IMR-90 (cell line): ENCODE results near the gene PC. TPM values are rescaled to one million over a fixed set of nuclear protein-coding genes. Genes with fewer than 3 reads are reported as not detected.

Experiments
- ATAC-seq: fragments of 200-7000 bp; cut with Tn5 transposase; 2 replicates; pipeline ENCODE4 v1.9.1; 2020; ENCODE audit warnings: low read depth, mild to moderate bottlenecking, moderate library complexity
- BruUV-seq: library from RNA; stranded (reverse); fragments of 400-500 nt; replicated peaks from 2 replicates; lab custom pipeline; 2021; lab: Mats Ljungman, UMichigan
- CTCF ChIA-PET: fragments of 300-600 bp; formaldehyde crosslinking; extraction: SDS; loops from one replicate; lab custom pipeline; 2021; ENCODE audit warnings: antibody characterized with exemption; lab: Yijun Ruan, JAX
- POLR2A ChIA-PET: fragments of 300-600 bp; sonication (Branson Sonifier 250); formaldehyde crosslinking; loops from one replicate; lab custom pipeline; 2022; ENCODE audit warnings: antibody characterized with exemption; ENCODE audit not compliant: unreplicated experiment; lab: Charles Lee
- DNase-seq: peaks from one replicate; pipeline ENCODE4 v3.0.0; 2013
- H2AFZ ChIP-seq: replicated peaks from 2 replicates; pipeline ENCODE3; 2013; ENCODE audit warnings: low read length, mild to moderate bottlenecking; ENCODE audit not compliant: poor library complexity
- H2AK5ac ChIP-seq: 2 replicates; pipeline ENCODE4 v1.6.1; 2013; ENCODE audit warnings: low read depth, low read length, inconsistent platforms
- H2AK9ac ChIP-seq: replicated peaks from 2 replicates; pipeline ENCODE3; 2013; ENCODE audit warnings: mild to moderate bottlenecking, low read depth, low read length, moderate library complexity; ENCODE audit not compliant: poor library complexity
- H2BK120ac ChIP-seq: 2 replicates; pipeline ENCODE4 v1.6.1; 2013; ENCODE audit warnings: low read depth, low read length, inconsistent platforms
- H2BK15ac ChIP-seq: 3 replicates; pipeline ENCODE4 v1.6.1; 2013; ENCODE audit warnings: low read depth, low read length, inconsistent platforms
- H2BK20ac ChIP-seq: 2 replicates; pipeline ENCODE4 v1.6.1; 2013; ENCODE audit warnings: low read depth, mild to moderate bottlenecking, inconsistent platforms, low read length, moderate library complexity
- H2BK5ac ChIP-seq: 2 replicates; pipeline ENCODE4 v1.6.1; 2013; ENCODE audit warnings: mild to moderate bottlenecking, low read depth, low read length, inconsistent platforms; ENCODE audit not compliant: poor library complexity, severe bottlenecking
- H3K14ac ChIP-seq: replicated peaks from 2 replicates; pipeline ENCODE4 v1.6.1; 2013; ENCODE audit warnings: low read depth, low read length, inconsistent platforms
- H3K18ac ChIP-seq: 2 replicates; pipeline ENCODE4 v1.6.1; 2013; ENCODE audit warnings: low read depth, low read length, control low read depth
- H3K23ac ChIP-seq: 2 replicates; pipeline ENCODE4 v1.6.1; 2013; ENCODE audit warnings: low read depth, low read length, inconsistent platforms
- H3K27ac ChIP-seq: 2 replicates; pipeline ENCODE4 v1.5.1; 2013; ENCODE audit warnings: mild to moderate bottlenecking, control low read depth, low read length; ENCODE audit not compliant: insufficient read depth
- H3K27me3 ChIP-seq: 2 replicates; pipeline ENCODE4 v1.6.1; 2013; ENCODE audit warnings: low read length; ENCODE audit not compliant: control insufficient read depth, insufficient read depth
- H3K36me3 ChIP-seq: 2 replicates; pipeline ENCODE4 v1.6.1; 2013; ENCODE audit warnings: low read length, mixed read lengths; ENCODE audit not compliant: control insufficient read depth, insufficient read depth
- H3K4ac ChIP-seq: 2 replicates; pipeline ENCODE4 v1.6.1; 2013; ENCODE audit warnings: low read depth, low read length, inconsistent platforms
- H3K4me1 ChIP-seq: 2 replicates; pipeline ENCODE4 v1.6.1; 2013; ENCODE audit warnings: low read length, mixed read lengths; ENCODE audit not compliant: control insufficient read depth, insufficient read depth
- H3K4me2 ChIP-seq: 2 replicates; pipeline ENCODE4 v1.6.1; 2013; ENCODE audit warnings: low read depth, mild to moderate bottlenecking, control low read depth, low read length, moderate library complexity
- H3K4me3 ChIP-seq: 2 replicates; pipeline ENCODE4 v1.5.1; 2013; ENCODE audit warnings: low read depth, mild to moderate bottlenecking, control low read depth, low read length, moderate library complexity; ENCODE audit not compliant: insufficient read depth
- H3K56ac ChIP-seq: 2 replicates; pipeline ENCODE4 v1.6.1; 2013; ENCODE audit warnings: low read length, inconsistent platforms; ENCODE audit not compliant: insufficient read depth; ENCODE audit errors: extremely low read depth
- H3K79me1 ChIP-seq, 2 experiments: 2 replicates each; pipeline ENCODE4 v1.6.1; 2013; ENCODE audit warnings: low read length in 2 of 2, inconsistent platforms in 1 of 2, low read depth in 1 of 2
- H3K9ac ChIP-seq: 2 replicates; pipeline ENCODE4 v1.6.1; 2013; ENCODE audit warnings: low read depth, low read length, control low read depth
- H3K9me1 ChIP-seq: 2 replicates; pipeline ENCODE4 v1.6.1; 2013; ENCODE audit warnings: low read length, inconsistent platforms; ENCODE audit not compliant: insufficient read depth
- H3K9me3 ChIP-seq: 2 replicates; pipeline ENCODE4 v1.6.1; 2013; ENCODE audit warnings: low read length; ENCODE audit not compliant: control insufficient read depth, insufficient read depth
- H4K20me1 ChIP-seq: 2 replicates; pipeline ENCODE4 v1.6.1; 2013; ENCODE audit warnings: low read length, inconsistent platforms; ENCODE audit not compliant: insufficient read depth
- H4K5ac ChIP-seq: 2 replicates; pipeline ENCODE4 v1.6.1; 2013; ENCODE audit warnings: mild to moderate bottlenecking, low read depth, low read length, control low read depth
- H4K8ac ChIP-seq, 2 experiments: 2 replicates each; pipeline ENCODE4 v1.6.1; 2013; ENCODE audit warnings: low read depth in 2 of 2, low read length in 2 of 2, control low read depth in 1 of 2, inconsistent platforms in 1 of 2
- H4K91ac ChIP-seq: 2 replicates; pipeline ENCODE4 v1.6.1; 2013; ENCODE audit warnings: low read depth, low read length, inconsistent platforms; ENCODE audit not compliant: insufficient read depth
- BHLHE40 ChIP-seq: fragments of 150-350 bp; IDR thresholded peaks from 2 replicates; pipeline ENCODE4 v1.6.1; 2016; ENCODE audit warnings: mild to moderate bottlenecking, low read depth, low read length
- CEBPB ChIP-seq: IDR thresholded peaks from 2 replicates; pipeline ENCODE4 v1.6.1; 2012; ENCODE audit warnings: low read depth, low read length, improper control_type of control experiment
- CHD1 ChIP-seq: IDR thresholded peaks from 2 replicates; pipeline ENCODE4 v1.6.1; 2012; ENCODE audit warnings: low read depth, low read length, improper control_type of control experiment
- CTCF ChIP-seq: conservative IDR thresholded peaks from 2 replicates; pipeline ENCODE4 v1.5.1; 2012; ENCODE audit warnings: mild to moderate bottlenecking, low read depth, low read length, improper control_type of control experiment
- ELK1 ChIP-seq: fragments of 150-350 bp; IDR thresholded peaks from 2 replicates; pipeline ENCODE4 v1.6.1; 2016; ENCODE audit warnings: low read depth, mild to moderate bottlenecking, low read length, moderate library complexity, borderline replicate concordance
- FOS ChIP-seq: fragments of 150-350 bp; IDR thresholded peaks from 2 replicates; pipeline ENCODE4 v1.6.1; 2016; ENCODE audit warnings: low read depth, low read length
- MAFK ChIP-seq: IDR thresholded peaks from 2 replicates; pipeline ENCODE4 v1.6.1; 2012; ENCODE audit warnings: low read depth, low read length, improper control_type of control experiment
- MAZ ChIP-seq: IDR thresholded peaks from 2 replicates; pipeline ENCODE4 v1.6.1; 2012; ENCODE audit warnings: low read depth, mild to moderate bottlenecking, low read length, improper control_type of control experiment, moderate library complexity, borderline replicate concordance
- MXI1 ChIP-seq: IDR thresholded peaks from 2 replicates; pipeline ENCODE4 v1.6.1; 2012; ENCODE audit warnings: low read depth, mild to moderate bottlenecking, low read length, moderate library complexity, borderline replicate concordance
- NFE2L2 ChIP-seq: fragments of 150-350 bp; IDR thresholded peaks from 2 replicates; pipeline ENCODE4 v1.6.1; 2016; ENCODE audit warnings: low read depth, mild to moderate bottlenecking, low read length
- POLR2A ChIP-seq: IDR thresholded peaks from 2 replicates; pipeline ENCODE4 v1.6.1; 2012; ENCODE audit warnings: mild to moderate bottlenecking, low read depth, low read length
- RAD21 ChIP-seq: IDR thresholded peaks from 2 replicates; pipeline ENCODE4 v1.6.1; 2012; ENCODE audit warnings: low read length, improper control_type of control experiment
- RCOR1 ChIP-seq: IDR thresholded peaks from 2 replicates; pipeline ENCODE4 v1.6.1; 2012; ENCODE audit warnings: mild to moderate bottlenecking, low read length, improper control_type of control experiment; ENCODE audit not compliant: insufficient replicate concordance
- RFX5 ChIP-seq: IDR thresholded peaks from 2 replicates; pipeline ENCODE4 v1.8.0; 2012; ENCODE audit warnings: low read depth, mild to moderate bottlenecking, low read length, moderate library complexity
- SMC3 ChIP-seq: fragments of 150-350 bp; IDR thresholded peaks from 2 replicates; pipeline ENCODE4 v1.6.1; 2016; ENCODE audit warnings: low read depth, mild to moderate bottlenecking, antibody characterized with exemption, low read length, moderate library complexity
- USF2 ChIP-seq: fragments of 150-350 bp; IDR thresholded peaks from 2 replicates; pipeline ENCODE4 v1.6.1; 2017; ENCODE audit warnings: mild to moderate bottlenecking, antibody characterized with exemption, low read length, low read depth
- WGBS, 2 experiments: methylation state at CpG; one replicate each; pipeline versions ENCODE4 v1.1.5 to v1.1.7; 2013; ENCODE audit warnings: missing lambda C conversion rate in 2 of 2; ENCODE audit not compliant: insufficient read length in 1 of 2; ENCODE audit errors: extremely low coverage in 2 of 2; 5-methylcytosine and 5-hydroxymethylcytosine counted together
- dilution Hi-C: fragments of 300-500 bp; cut with HindIII; formaldehyde crosslinking; loops from one replicate; pipeline ENCODE4 v1.14.3; 2018; ENCODE audit warnings: low sequenced_read_pairs; ENCODE audit not compliant: unreplicated experiment
- in situ Hi-C: fragments of 300-500 bp; cut with MboI; formaldehyde crosslinking; loops from 3 replicates; pipeline ENCODE4 v1.14.3; 2019; ENCODE audit warnings: low sequenced_read_pairs, inconsistent platforms, mixed read lengths
- intact Hi-C: fragments of 100-400 bp; cut with micrococcal nuclease; formaldehyde crosslinking; loops from 2 replicates; pipeline ENCODE4 v1.10.0; 2022
- polyA plus RNA-seq, 3 experiments: library from polyadenylated mRNA; depleted of rRNA; stranded (reverse); fragments of >200 nt; gene quantifications; 2 replicates each; pipeline ENCODE4 v1.2.3, GENCODE V29; 2012; ENCODE audit warnings: low replicate concordance in 1 of 3
- total RNA-seq: library from RNA; depleted of rRNA; stranded (reverse); fragments of >200 nt; gene quantifications from 2 replicates; pipeline ENCODE4 v1.2.3, GENCODE V29; 2012

Gene PC
- total and polyA plus RNA-seq, 2 of the 4 experiments (the other 2 are of a cell fraction) = 13.6 to 15.7 TPM

DNA sequence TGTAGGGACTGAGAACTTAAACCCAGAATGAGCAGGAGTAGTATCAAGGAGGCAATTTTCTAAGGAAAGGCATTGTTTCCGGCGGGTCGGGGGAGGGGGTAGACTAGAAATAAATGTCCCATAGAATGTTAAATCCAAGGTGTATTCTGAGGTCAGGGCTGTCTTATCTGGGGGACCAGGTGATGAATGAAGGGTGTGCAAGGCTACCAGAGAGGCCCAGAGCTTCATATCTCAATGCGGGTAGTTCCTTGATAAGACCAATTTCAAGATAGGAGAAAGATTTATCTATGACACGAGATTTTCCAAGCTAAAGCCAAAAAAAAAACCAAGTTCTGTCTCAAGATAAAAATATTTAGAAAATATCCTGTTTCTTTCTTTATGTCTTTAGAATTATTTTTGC is 123.2 kb downstream of the PC start:
- H3K27ac ChIP-seq = peak overlapping the region; percentile 40; the same call in 1 of the 2 replicates
- H4K8ac ChIP-seq = peak overlapping the region in 1 of 2 experiments; percentile 56; a peak in 1 of 4 replicates
- H2AK5ac ChIP-seq = no peak overlapping the region
- no peak overlapping the region for H3K4me2 ChIP-seq
- H2BK20ac ChIP-seq = no peak overlapping the region
- no peak overlapping the region for H2AFZ ChIP-seq
- H3K4ac ChIP-seq = no peak overlapping the region; the same call in 1 of the 2 replicates
- H2AK9ac ChIP-seq = no peak overlapping the region
- no peak overlapping the region for H3K4me3 ChIP-seq
- no peak for DNase-seq
- H4K91ac ChIP-seq = no peak overlapping the region
- no peak overlapping the region; the same call in 1 of the 2 replicates for H2BK120ac ChIP-seq
- H3K27me3 ChIP-seq = no peaks in the 10 kb centered on the region
- no TSS peak for BruUV-seq
- POLR2A ChIA-PET = interaction anchor here (0.6 kb wide), 1 partner anchor 142 kb away, joined by 3 read pairs; no protein-coding TSS in a partner anchor
- H3K18ac ChIP-seq = no peak overlapping the region
- no peak overlapping the region for H3K56ac ChIP-seq
- in situ Hi-C loops (loop anchor here (5.0 to 10.0 kb wide), 2 partner anchors 143 to 260 kb away; no protein-coding TSS in a partner anchor), intact Hi-C loops (loop anchor here (1.0 to 2.0 kb wide), 4 partner anchors 141 to 427 kb away; no protein-coding TSS in a partner anchor), dilution Hi-C loops (no loop called here)
- TF ChIP-seq CHD1 (no peak), BHLHE40 (no peak), SMC3 (no peak), NFE2L2 (no peak), RAD21 (no peak), USF2 (no peak), FOS (no peak), CEBPB (no peak), MXI1 (no peak), MAZ (no peak), RFX5 (no peak), POLR2A (no peak), ELK1 (no peak), MAFK (no peak), RCOR1 (no peak), CTCF (no peak)
- no peaks in the 10 kb centered on the region; the same call in 1 of the 2 replicates for H4K20me1 ChIP-seq
- peaks cover 15 to 28% of the 10 kb centered on the region in 2 experiments; a peak in 3 of 4 replicates for H3K79me1 ChIP-seq
- H3K4me1 ChIP-seq = peaks cover 4% of the 10 kb centered on the region
- no peaks in the 10 kb centered on the region for H3K9me3 ChIP-seq
- no peak overlapping the region for H2BK15ac ChIP-seq
- no peak overlapping the region for H3K9ac ChIP-seq
- H3K9me1 ChIP-seq = no peaks in the 10 kb centered on the region
- peaks cover 7% of the 10 kb centered on the region; the same call in 1 of the 2 replicates for H3K36me3 ChIP-seq
- no CpG with 5 or more reads among the region's 5 CpGs for WGBS, 2 experiments
- CTCF ChIA-PET = interaction anchor here (1.2 kb wide), 1 partner anchor 14 kb away, joined by 4 read pairs; no protein-coding TSS in a partner anchor
- no peak overlapping the region for H3K23ac ChIP-seq
- H4K5ac ChIP-seq = no peak overlapping the region
- H3K14ac ChIP-seq = no peak overlapping the region
- peak overlapping the region; percentile 17 for H2BK5ac ChIP-seq
- no peak for ATAC-seq
